ENCODE measurements around the gene MAP1LC3B.
A peak's percentile ranks its signal among the peaks of the same experiment; 100 is the strongest.

MAP1LC3B gene

GRCh38 chr16:87392821-87393679 lies 914 bp downstream of the MAP1LC3B start (continued):
- TF ChIP-seq, protein P1, sequence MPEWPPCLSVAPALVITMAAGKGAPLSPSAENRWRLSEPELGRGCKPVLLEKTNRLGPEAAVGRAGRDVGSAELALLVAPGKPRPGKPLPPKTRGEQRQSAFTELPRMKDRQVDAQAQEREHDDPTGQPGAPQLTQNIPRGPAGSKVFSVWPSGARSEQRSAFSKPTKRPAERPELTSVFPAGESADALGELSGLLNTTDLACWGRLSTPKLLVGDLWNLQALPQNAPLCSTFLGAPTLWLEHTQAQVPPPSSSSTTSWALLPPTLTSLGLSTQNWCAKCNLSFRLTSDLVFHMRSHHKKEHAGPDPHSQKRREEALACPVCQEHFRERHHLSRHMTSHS (tag by site-specific recombination; IDR thresholded peaks at IDR 0.05) = no peak
- TF ChIP-seq SCRT2 (tag by site-specific recombination; IDR thresholded peaks at IDR 0.05) (no peak), ZBTB48 (tag by site-specific recombination; IDR thresholded peaks at IDR 0.05) (no peak), HOXD13 (CRISPR knock-in tag; IDR thresholded peaks at IDR 0.05; ENCODE audit: borderline replicate concordance) (no peak), PATZ1 (tag by site-specific recombination; IDR thresholded peaks at IDR 0.05) (peak; percentile 51; the same call in 1 of the 2 replicates), RBAK (tag by site-specific recombination; IDR thresholded peaks at IDR 0.05) (no peak), SCRT1 (tag by site-specific recombination; IDR thresholded peaks at IDR 0.05; ENCODE audit: borderline replicate concordance) (no peak), ZBTB17 (tag by site-specific recombination; IDR thresholded peaks at IDR 0.05) (peak; percentile 95), ZBTB20 (tag by site-specific recombination; IDR thresholded peaks at IDR 0.05) (peak; percentile 94), FEZF1 (tag by site-specific recombination; IDR thresholded peaks at IDR 0.05) (no peak), ZNF23 (tag by site-specific recombination; IDR thresholded peaks at IDR 0.05; ENCODE audit: borderline replicate concordance) (no peak), ZNF704 (tag by site-specific recombination; IDR thresholded peaks at IDR 0.05) (no peak), ZIC2 (tag by site-specific recombination; IDR thresholded peaks at IDR 0.05) (no peak), HOXA7 (CRISPR knock-in tag; IDR thresholded peaks at IDR 0.05; ENCODE audit: borderline replicate concordance) (no peak), ZNF138 (tag by site-specific recombination; IDR thresholded peaks at IDR 0.05; ENCODE audit: borderline replicate concordance) (no peak), ZNF221 (tag by site-specific recombination; IDR thresholded peaks at IDR 0.05; ENCODE audit: borderline replicate concordance) (no peak), ZNF654 (tag by site-specific recombination; IDR thresholded peaks at IDR 0.05; ENCODE audit: low read depth) (peak; percentile 42), ZBTB11 (tag by site-specific recombination; conservative IDR thresholded peaks at IDR 0.05; ENCODE audit: low read depth) (no peak), TCF7L2 (IDR thresholded peaks at IDR 0.05; ENCODE audit: borderline replicate concordance, low read depth, low read length) (no peak), KLF1 (tag by site-specific recombination; IDR thresholded peaks at IDR 0.05) (peak; percentile 24; the same call in 1 of the 2 replicates), SP2 (tag by site-specific recombination; IDR thresholded peaks at IDR 0.05) (peak; percentile 55), OSR2 (tag by site-specific recombination; IDR thresholded peaks at IDR 0.05) (no peak), IKZF3 (tag by site-specific recombination; IDR thresholded peaks at IDR 0.05) (no peak), ZNF133 (tag by site-specific recombination; IDR thresholded peaks at IDR 0.05) (no peak)
- TF ChIP-seq, protein P2, sequence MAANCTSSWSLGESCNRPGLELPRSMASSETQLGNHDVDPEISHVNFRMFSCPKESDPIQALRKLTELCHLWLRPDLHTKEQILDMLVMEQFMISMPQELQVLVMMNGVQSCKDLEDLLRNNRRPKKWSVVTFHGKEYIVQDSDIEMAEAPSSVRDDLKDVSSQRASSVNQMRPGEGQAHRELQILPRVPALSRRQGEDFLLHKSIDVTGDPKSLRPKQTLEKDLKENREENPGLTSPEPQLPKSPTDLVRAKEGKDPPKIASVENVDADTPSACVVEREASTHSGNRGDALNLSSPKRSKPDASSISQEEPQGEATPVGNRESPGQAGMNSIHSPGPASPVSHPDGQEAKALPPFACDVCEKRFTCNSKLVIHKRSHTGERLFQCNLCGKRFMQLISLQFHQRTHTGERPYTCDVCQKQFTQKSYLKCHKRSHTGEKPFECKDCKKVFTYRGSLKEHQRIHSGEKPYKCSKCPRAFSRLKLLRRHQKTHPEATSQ (tag by site-specific recombination; IDR thresholded peaks at IDR 0.05) = no peak
- TF ChIP-seq, protein P3, sequence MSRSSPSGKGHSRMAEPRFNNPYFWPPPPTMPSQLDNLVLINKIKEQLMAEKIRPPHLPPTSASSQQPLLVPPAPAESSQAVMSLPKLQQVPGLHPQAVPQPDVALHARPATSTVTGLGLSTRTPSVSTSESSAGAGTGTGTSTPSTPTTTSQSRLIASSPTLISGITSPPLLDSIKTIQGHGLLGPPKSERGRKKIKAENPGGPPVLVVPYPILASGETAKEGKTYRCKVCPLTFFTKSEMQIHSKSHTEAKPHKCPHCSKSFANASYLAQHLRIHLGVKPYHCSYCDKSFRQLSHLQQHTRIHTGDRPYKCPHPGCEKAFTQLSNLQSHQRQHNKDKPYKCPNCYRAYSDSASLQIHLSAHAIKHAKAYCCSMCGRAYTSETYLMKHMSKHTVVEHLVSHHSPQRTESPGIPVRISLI (tag by site-specific recombination; IDR thresholded peaks at IDR 0.05) = no peak
- TF ChIP-seq, protein P4, sequence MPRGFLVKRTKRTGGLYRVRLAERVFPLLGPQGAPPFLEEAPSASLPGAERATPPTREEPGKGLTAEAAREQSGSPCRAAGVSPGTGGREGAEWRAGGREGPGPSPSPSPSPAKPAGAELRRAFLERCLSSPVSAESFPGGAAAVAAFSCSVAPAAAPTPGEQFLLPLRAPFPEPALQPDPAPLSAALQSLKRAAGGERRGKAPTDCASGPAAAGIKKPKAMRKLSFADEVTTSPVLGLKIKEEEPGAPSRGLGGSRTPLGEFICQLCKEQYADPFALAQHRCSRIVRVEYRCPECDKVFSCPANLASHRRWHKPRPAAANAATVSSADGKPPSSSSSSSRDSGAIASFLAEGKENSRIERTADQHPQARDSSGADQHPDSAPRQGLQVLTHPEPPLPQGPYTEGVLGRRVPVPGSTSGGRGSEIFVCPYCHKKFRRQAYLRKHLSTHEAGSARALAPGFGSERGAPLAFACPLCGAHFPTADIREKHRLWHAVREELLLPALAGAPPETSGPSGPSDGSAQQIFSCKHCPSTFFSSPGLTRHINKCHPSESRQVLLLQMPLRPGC (tag by site-specific recombination; IDR thresholded peaks at IDR 0.05) = no peak
